H1 (cell line): ENCODE measurements around the gene COL4A4. TPM values are rescaled to one million over a fixed set of nuclear protein-coding genes. Genes with fewer than 3 reads are reported as not detected.

Experiments
- CTCF ChIA-PET: fragments of 300-600 bp; sonication (Branson Sonifier 250); formaldehyde crosslinking; loops from one replicate; lab custom pipeline; 2021; ENCODE audit not compliant: partially characterized antibody; lab: Charles Lee
- POLR2A ChIA-PET: fragments of 300-600 bp; sonication (Branson Sonifier 250); formaldehyde crosslinking; loops from one replicate; lab custom pipeline; 2021; ENCODE audit warnings: inconsistent platforms; ENCODE audit not compliant: partially characterized antibody; lab: Charles Lee
- DNase-seq, 2 experiments: peaks; one replicate each; pipeline versions ENCODE4 v3.0.0 to v3.0.0-alpha.2; 2010 to 2022; ENCODE audit warnings: low spot score in 2 of 2, low read depth in 1 of 2, mixed read lengths in 1 of 2
- FAIRE-seq: peaks from 2 replicates; lab custom pipeline; 2011; peaks lifted over from hg19 to GRCh38; lab: Jason Lieb, UNC
- H2AFZ ChIP-seq: 2 replicates; pipeline ENCODE4 v1.8.1; 2012; ENCODE audit warnings: low read length, inconsistent platforms
- H2AK5ac ChIP-seq: 2 replicates; pipeline ENCODE4 v1.6.1; 2013; ENCODE audit warnings: low read depth, low read length
- H2BK120ac ChIP-seq: replicated peaks from 2 replicates; pipeline ENCODE3; 2013; ENCODE audit warnings: low read depth, low read length, inconsistent platforms
- H2BK12ac ChIP-seq: 2 replicates; pipeline ENCODE4 v1.6.1; 2013; ENCODE audit warnings: low read depth, low read length
- H2BK15ac ChIP-seq: 2 replicates; pipeline ENCODE4 v1.6.1; 2013; ENCODE audit warnings: low read length
- H2BK20ac ChIP-seq: 2 replicates; pipeline ENCODE4 v1.6.1; 2013; ENCODE audit warnings: low read length
- H2BK5ac ChIP-seq: 2 replicates; pipeline ENCODE4 v1.6.1; 2013; ENCODE audit warnings: low read depth, low read length
- H3K14ac ChIP-seq: 2 replicates; pipeline ENCODE4 v1.6.1; 2013; ENCODE audit warnings: inconsistent platforms; ENCODE audit not compliant: insufficient read length
- H3K18ac ChIP-seq: 2 replicates; pipeline ENCODE4 v1.6.1; 2013; ENCODE audit warnings: low read length; ENCODE audit errors: extremely low read depth
- H3K23ac ChIP-seq: 2 replicates; pipeline ENCODE4 v1.6.1; 2013; ENCODE audit warnings: inconsistent platforms; ENCODE audit not compliant: insufficient read length
- H3K23me2 ChIP-seq: 2 replicates; pipeline ENCODE4 v1.6.1; 2013; ENCODE audit warnings: low read depth, low read length
- H3K27ac ChIP-seq: 2 replicates; pipeline ENCODE4 v1.6.1; 2011; ENCODE audit warnings: low read depth, low read length, inconsistent platforms
- H3K27me3 ChIP-seq, 4 experiments: replicated peaks in 1 of 4; 1 replicate in 1 of 4; 2 replicates in 3 of 4; pipeline versions ENCODE4 v1.6.1 to v1.8.1; 2011 to 2013; ENCODE audit warnings: low read length in 3 of 4, mild to moderate bottlenecking in 3 of 4, inconsistent platforms in 2 of 4, mixed read lengths in 2 of 4, moderate library complexity in 1 of 4; ENCODE audit not compliant: control insufficient read depth in 3 of 4, insufficient read depth in 3 of 4; ENCODE audit errors: extremely low read depth in 1 of 4
- H3K36me3 ChIP-seq, 4 experiments: 2 replicates each; pipeline versions ENCODE4 v1.6.1 to v1.8.1; 2011 to 2013; ENCODE audit warnings: mild to moderate bottlenecking in 4 of 4, low read length in 3 of 4, moderate library complexity in 2 of 4, control low read depth in 1 of 4, inconsistent platforms in 1 of 4; ENCODE audit not compliant: insufficient read depth in 4 of 4, control insufficient read depth in 2 of 4
- H3K4ac ChIP-seq: replicated peaks from 2 replicates; pipeline ENCODE3; 2013; ENCODE audit warnings: low read length, low read depth, mixed read lengths, inconsistent platforms; ENCODE audit not compliant: insufficient read length
- H3K4me1 ChIP-seq, 4 experiments: replicated peaks in 1 of 4; 1 replicate in 1 of 4; 2 replicates in 3 of 4; pipeline versions ENCODE4 v1.6.1 to v1.8.1; 2011 to 2013; ENCODE audit warnings: low read length in 3 of 4, inconsistent platforms in 2 of 4, mixed read lengths in 1 of 4; ENCODE audit not compliant: insufficient read depth in 4 of 4, control insufficient read depth in 3 of 4
- H3K4me2 ChIP-seq, 2 experiments: 2 replicates each; pipeline versions ENCODE4 v1.6.1 to v1.8.1; 2011 to 2013; ENCODE audit warnings: low read depth in 2 of 2, low read length in 2 of 2, control low read depth in 1 of 2, inconsistent platforms in 1 of 2, mild to moderate bottlenecking in 1 of 2; ENCODE audit not compliant: insufficient read depth in 1 of 2
- H3K4me3 ChIP-seq, 4 experiments: fragments of 200-600, 300-600 bp in 1 of 4; sonication (generic), shearing (Covaris generic), sonication (Bioruptor Twin) in 1 of 4; 2 replicates each; pipeline versions ENCODE4 v1.5.1 to v1.8.1; 2011 to 2016; ENCODE audit warnings: low read length in 4 of 4, low read depth in 3 of 4, control low read depth in 2 of 4, inconsistent platforms in 2 of 4, mild to moderate bottlenecking in 2 of 4, mixed read lengths in 1 of 4, moderate library complexity in 1 of 4; ENCODE audit not compliant: insufficient read depth in 2 of 4; ENCODE audit errors: extremely low read depth in 1 of 4
- H3K56ac ChIP-seq: replicated peaks from 2 replicates; pipeline ENCODE3; 2013; ENCODE audit warnings: low read depth, mild to moderate bottlenecking, mixed read lengths, low read length, inconsistent platforms; ENCODE audit not compliant: insufficient read length
- H3K79me1 ChIP-seq: 2 replicates; pipeline ENCODE4 v1.6.1; 2013; ENCODE audit warnings: low read depth, low read length, control low read depth
- H3K79me2 ChIP-seq, 2 experiments: 2 replicates each; pipeline versions ENCODE4 v1.6.1 to v1.8.1; 2012 to 2013; ENCODE audit warnings: low read length in 2 of 2, mild to moderate bottlenecking in 2 of 2, inconsistent platforms in 1 of 2; ENCODE audit not compliant: insufficient read depth in 2 of 2, control insufficient read depth in 1 of 2
- H3K9ac ChIP-seq, 4 experiments: replicated peaks in 1 of 4; 1 replicate in 1 of 4; 2 replicates in 3 of 4; pipeline versions ENCODE4 v1.6.1 to v1.8.1; 2011 to 2013; ENCODE audit warnings: low read depth in 3 of 4, low read length in 3 of 4, control low read depth in 2 of 4, mild to moderate bottlenecking in 2 of 4, moderate library complexity in 2 of 4, inconsistent platforms in 1 of 4; ENCODE audit errors: extremely low read depth in 1 of 4
- H3K9me3 ChIP-seq, 2 experiments: 2 replicates each; pipeline versions ENCODE4 v1.6.1 to v1.8.1; 2012 to 2013; ENCODE audit warnings: mild to moderate bottlenecking in 2 of 2, moderate library complexity in 2 of 2, control low read depth in 1 of 2, inconsistent platforms in 1 of 2, low read depth in 1 of 2, low read length in 1 of 2, mixed read lengths in 1 of 2; ENCODE audit not compliant: insufficient read depth in 2 of 2
- H4K20me1 ChIP-seq, 2 experiments: replicated peaks in 1 of 2; 2 replicates each; pipeline versions ENCODE3 to v1.8.1; 2011 to 2013; ENCODE audit warnings: inconsistent platforms in 2 of 2, low read length in 2 of 2, mild to moderate bottlenecking in 1 of 2; ENCODE audit not compliant: insufficient read depth in 2 of 2, control insufficient read depth in 1 of 2
- H4K5ac ChIP-seq: 2 replicates; pipeline ENCODE4 v1.6.1; 2013; ENCODE audit warnings: low read length, low read depth, mixed read lengths, inconsistent platforms; ENCODE audit not compliant: insufficient read length
- H4K8ac ChIP-seq: 2 replicates; pipeline ENCODE4 v1.8.0; 2013; ENCODE audit warnings: mild to moderate bottlenecking, moderate library complexity, low read length, inconsistent platforms; ENCODE audit not compliant: insufficient read depth; ENCODE audit errors: extremely low read depth
- H4K91ac ChIP-seq: replicated peaks from 2 replicates; pipeline ENCODE3; 2013; ENCODE audit warnings: low read length, mixed read lengths, inconsistent platforms; ENCODE audit not compliant: insufficient read length
- BCL11A ChIP-seq, 2 experiments: IDR thresholded peaks; one replicate each; pipeline ENCODE4 v1.6.1; 2011; ENCODE audit warnings: low read depth in 2 of 2, low read length in 2 of 2, mild to moderate bottlenecking in 2 of 2
- EGR1 ChIP-seq: IDR thresholded peaks from 2 replicates; pipeline ENCODE4 v1.6.1; 2011; ENCODE audit warnings: low read depth, low read length, borderline replicate concordance
- GABPA ChIP-seq: IDR thresholded peaks from 2 replicates; pipeline ENCODE4 v1.6.1; 2011; ENCODE audit warnings: mild to moderate bottlenecking, low read length, moderate library complexity, borderline replicate concordance; ENCODE audit not compliant: insufficient read depth
- GTF2F1 ChIP-seq: IDR thresholded peaks from 2 replicates; pipeline ENCODE4 v1.6.1; 2012; ENCODE audit warnings: low read depth, low read length, improper control_type of control experiment, borderline replicate concordance
- KDM4A ChIP-seq: IDR thresholded peaks from one replicate; pipeline ENCODE4 v1.7.1; 2012; ENCODE audit warnings: low read depth, mild to moderate bottlenecking, moderate library complexity, low read length, inconsistent platforms; ENCODE audit not compliant: severe bottlenecking
- NANOG ChIP-seq: IDR thresholded peaks from 2 replicates; pipeline ENCODE4 v1.6.1; 2011; ENCODE audit warnings: low read length, low read depth, mild to moderate bottlenecking, inconsistent platforms; ENCODE audit not compliant: insufficient read depth, poor library complexity, severe bottlenecking
- RAD21 ChIP-seq, 2 experiments: IDR thresholded peaks in 1 of 2; conservative IDR thresholded peaks in 1 of 2; 2 replicates each; pipeline ENCODE4 v1.6.1; 2011; ENCODE audit warnings: low read depth in 2 of 2, low read length in 2 of 2, improper control_type of control experiment in 1 of 2, inconsistent platforms in 1 of 2, mild to moderate bottlenecking in 1 of 2, moderate library complexity in 1 of 2
- RXRA ChIP-seq: IDR thresholded peaks from 2 replicates; pipeline ENCODE4 v1.6.1; 2011; ENCODE audit warnings: low read depth, mild to moderate bottlenecking, low read length, moderate library complexity; ENCODE audit not compliant: insufficient read depth
- SP1 ChIP-seq: IDR thresholded peaks from 2 replicates; pipeline ENCODE4 v1.6.1; 2011; ENCODE audit warnings: low read depth, low read length
- SP2 ChIP-seq: IDR thresholded peaks from 2 replicates; pipeline ENCODE4 v1.6.1; 2012; ENCODE audit warnings: mild to moderate bottlenecking, low read length, inconsistent platforms
- SP4 ChIP-seq: IDR thresholded peaks from 2 replicates; pipeline ENCODE4 v1.6.1; 2012; ENCODE audit warnings: low read length, inconsistent platforms
- SUZ12 ChIP-seq: fragments of 200-600 bp; sonication (generic); IDR thresholded peaks from 2 replicates; pipeline ENCODE4 v1.6.1; 2012; ENCODE audit warnings: mild to moderate bottlenecking, inconsistent platforms, low read length, moderate library complexity, mixed read lengths
- WGBS, 2 experiments: shearing (Covaris generic) in 1 of 2; methylation state at CpG; one replicate each; pipeline versions ENCODE4 v1.1.6 to v1.1.7; 2013 to 2015; ENCODE audit warnings: low lambda C conversion rate in 2 of 2, mixed read lengths in 2 of 2, inconsistent platforms in 1 of 2, low coverage in 1 of 2, missing lambda C conversion rate in 1 of 2; ENCODE audit not compliant: insufficient replicate concordance in 2 of 2, insufficient coverage in 1 of 2, insufficient read length in 1 of 2; ENCODE audit errors: extremely low coverage in 1 of 2, missing lambda C conversion rate in 1 of 2; 5-methylcytosine and 5-hydroxymethylcytosine counted together
- polyA plus RNA-seq, 7 experiments: library from polyadenylated mRNA; depleted of rRNA in 3 of 7; stranded (reverse) in 5 of 7; unstranded in 2 of 7; fragments of >200 nt in 5 of 7; fragments of 200-250 nt in 2 of 7; gene quantifications; 1 replicate in 5 of 7; 2 replicates in 1 of 7; 4 replicates in 1 of 7; pipeline versions ENCODE4 v1.2.1 to v1.2.3, GENCODE V29; 2011 to 2013; ENCODE audit warnings: missing spikeins in 2 of 7, mixed read lengths in 2 of 7
- total RNA-seq: library from RNA; stranded (reverse); fragmentation: NEBNext Ultra II Directional; extraction: Animal tissue kit (Norgen Biotek cat#: 25700); gene quantifications from 2 replicates; pipeline ENCODE4 v1.2.1, GENCODE V29; 2021

COL4A4 gene
- total and polyA plus RNA-seq, 2 of the 8 experiments (the other 6 are each of a cell fraction or from before 2014, with no cell fraction given): 0.33 to 1.7 TPM

GRCh38 chr2:226971084-226971483 is 192.9 kb downstream of the COL4A4 start:
- Histone ChIP-seq H3K27me3 (no peaks in the 10 kb centered on the region), H2AK5ac (no peak overlapping the region), H2BK15ac (no peak overlapping the region), H3K9ac (no peak overlapping the region), H3K23ac (no peak overlapping the region), H4K91ac (no peak overlapping the region), H3K18ac (no peak overlapping the region), H3K56ac (no peak overlapping the region), H4K20me1 (no peaks in the 10 kb centered on the region), H3K36me3 (no peaks in the 10 kb centered on the region), H3K4ac (no peak overlapping the region), H3K4me1 (no peaks in the 10 kb centered on the region), H3K79me1 (no peaks in the 10 kb centered on the region), H2BK12ac (no peak overlapping the region), H3K4me3 (no peak overlapping the region), H2BK20ac (no peak overlapping the region), H4K8ac (no peak overlapping the region), H3K27ac (no peak overlapping the region), H2BK5ac (no peak overlapping the region), H3K4me2 (no peak overlapping the region), H3K14ac (no peak overlapping the region), H4K5ac (no peak overlapping the region), H2AFZ (no peak overlapping the region), H3K9me3 (no peaks in the 10 kb centered on the region), H2BK120ac (no peak overlapping the region), H3K79me2 (no peaks in the 10 kb centered on the region), H3K23me2 (no peaks in the 10 kb centered on the region)
- CTCF ChIA-PET: interaction anchor here (1.2 kb wide), 1 partner anchor 128 kb away, joined by 3 read pairs; no protein-coding TSS in a partner anchor
- POLR2A ChIA-PET: interaction anchor here (0.6 kb wide), 1 partner anchor 154 kb away, joined by 4 read pairs; no protein-coding TSS in a partner anchor
- FAIRE-seq (no peak), DNase-seq (no peak)
- TF ChIP-seq SP4 (no peak), RAD21 (IDR thresholded peaks at IDR 0.05 in 1 of 2, conservative IDR thresholded peaks at IDR 0.05 in 1 of 2; ENCODE audit: low read depth in 2 of 2, low read length in 2 of 2) (no peak), SUZ12 (no peak), GABPA (no peak), SP1 (no peak), EGR1 (no peak), GTF2F1 (no peak), BCL11A (IDR thresholded peaks at IDR 0.05; ENCODE audit: low read depth in 2 of 2, low read length in 2 of 2) (no peak), NANOG (no peak), KDM4A (no peak), SP2 (no peak), RXRA (no peak)
- WGBS, 2 experiments: 82% methylated on average over 6 of the region's 6 CpGs; no CpG with 5 or more reads in 1 of the 2 experiments
